Trophoblast cell (in vitro differentiated cells and primary cell): ENCODE data around the gene CD79B.
"Not testable (repeated sequence)": the region's sequence is repeated elsewhere in the genome, so short reads cannot be mapped to it uniquely, and the experiment has no call there.

Experiments
- DNase-seq, 2 donors: peaks; one replicate each; pipeline ENCODE4 v3.0.0-alpha.2; 2016
- H2AFZ ChIP-seq: 2 replicates; pipeline ENCODE4 v1.6.1; 2013; ENCODE audit warnings: low read length, moderate library complexity, mild to moderate bottlenecking; ENCODE audit not compliant: insufficient read depth, poor library complexity
- H2AK5ac ChIP-seq: 2 replicates; pipeline ENCODE4 v1.6.1; 2013; ENCODE audit warnings: mild to moderate bottlenecking, low read length
- H2BK120ac ChIP-seq: 2 replicates; pipeline ENCODE4 v1.6.1; 2013; ENCODE audit warnings: low read length, mild to moderate bottlenecking, moderate library complexity; ENCODE audit not compliant: insufficient read depth, poor library complexity
- H2BK12ac ChIP-seq: 2 replicates; pipeline ENCODE4 v1.6.1; 2013; ENCODE audit warnings: mild to moderate bottlenecking, low read length, moderate library complexity
- H2BK5ac ChIP-seq: 2 replicates; pipeline ENCODE4 v1.6.1; 2013; ENCODE audit warnings: low read length, low read depth, moderate library complexity, mild to moderate bottlenecking; ENCODE audit not compliant: poor library complexity
- H3K14ac ChIP-seq: 2 replicates; pipeline ENCODE4 v1.6.1; 2013; ENCODE audit warnings: mild to moderate bottlenecking, low read length
- H3K18ac ChIP-seq: 2 replicates; pipeline ENCODE4 v1.6.1; 2013; ENCODE audit warnings: mild to moderate bottlenecking, low read length
- H3K23ac ChIP-seq: 2 replicates; pipeline ENCODE4 v1.6.1; 2013; ENCODE audit warnings: low read length
- H3K27ac ChIP-seq: 2 replicates; pipeline ENCODE4 v1.5.1; 2013; ENCODE audit warnings: low read depth, mild to moderate bottlenecking, inconsistent platforms, low read length, moderate library complexity
- H3K27me3 ChIP-seq: 2 replicates; pipeline ENCODE4 v1.6.1; 2013; ENCODE audit warnings: inconsistent platforms, mild to moderate bottlenecking, low read length, moderate library complexity; ENCODE audit not compliant: insufficient read depth
- H3K36me3 ChIP-seq, 2 experiments: 1 replicate in 1 of 2; 2 replicates in 1 of 2; pipeline ENCODE4 v1.6.1; 2013; ENCODE audit warnings: low read length in 2 of 2, mild to moderate bottlenecking in 2 of 2, moderate library complexity in 1 of 2; ENCODE audit not compliant: insufficient read depth in 2 of 2, control insufficient read depth in 1 of 2
- H3K4ac ChIP-seq: 2 replicates; pipeline ENCODE4 v1.6.1; 2013; ENCODE audit warnings: low read depth, mild to moderate bottlenecking, low read length, moderate library complexity
- H3K4me1 ChIP-seq, 2 experiments: 1 replicate in 1 of 2; 2 replicates in 1 of 2; pipeline ENCODE4 v1.6.1; 2013; ENCODE audit warnings: low read length in 2 of 2, mild to moderate bottlenecking in 2 of 2, moderate library complexity in 1 of 2; ENCODE audit not compliant: insufficient read depth in 2 of 2, control insufficient read depth in 1 of 2
- H3K4me2 ChIP-seq: 2 replicates; pipeline ENCODE4 v1.6.1; 2013; ENCODE audit warnings: inconsistent platforms, mild to moderate bottlenecking, low read length, moderate library complexity
- H3K4me3 ChIP-seq: 2 replicates; pipeline ENCODE4 v1.5.1; 2013; ENCODE audit warnings: mild to moderate bottlenecking, low read depth, low read length, inconsistent platforms
- H3K79me1 ChIP-seq: one replicate; pipeline ENCODE4 v1.6.1; 2013; ENCODE audit warnings: low read length
- H3K79me2 ChIP-seq: 2 replicates; pipeline ENCODE4 v1.6.1; 2013; ENCODE audit warnings: low read length, mild to moderate bottlenecking; ENCODE audit not compliant: control insufficient read depth, insufficient read depth, poor library complexity
- H3K9ac ChIP-seq: 2 replicates; pipeline ENCODE4 v1.6.1; 2013; ENCODE audit warnings: mild to moderate bottlenecking, low read length
- H3K9me3 ChIP-seq: 2 replicates; pipeline ENCODE4 v1.6.1; 2013; ENCODE audit warnings: low read depth, mild to moderate bottlenecking, control low read depth, inconsistent platforms, low read length; ENCODE audit not compliant: insufficient read depth
- H4K12ac ChIP-seq: 2 replicates; pipeline ENCODE4 v1.6.1; 2013; ENCODE audit warnings: low read depth, mild to moderate bottlenecking, low read length, moderate library complexity
- H4K8ac ChIP-seq: 2 replicates; pipeline ENCODE4 v1.6.1; 2013; ENCODE audit warnings: low read depth, mild to moderate bottlenecking, low read length, moderate library complexity
- H4K91ac ChIP-seq: one replicate; pipeline ENCODE4 v1.6.1; 2013; ENCODE audit warnings: low read depth, mild to moderate bottlenecking, low read length, moderate library complexity
- WGBS: extraction: QIAGEN DNeasy Blood & Tissue Kit; methylation state at CpG from one replicate; pipeline ENCODE4 v1.1.7; 2013; ENCODE audit warnings: missing lambda C conversion rate; ENCODE audit not compliant: insufficient read length, insufficient coverage; ENCODE audit errors: extremely low coverage; 5-methylcytosine and 5-hydroxymethylcytosine counted together

Gene CD79B

GRCh38 chr17:63901971-63902370 is 30.2 kb downstream of the CD79B start:
- not testable (repeated sequence) for H3K79me2 ChIP-seq, H2AK5ac ChIP-seq, H3K14ac ChIP-seq, H3K4me2 ChIP-seq, H3K4ac ChIP-seq, H4K12ac ChIP-seq, DNase-seq, H3K4me3 ChIP-seq, H3K4me1 ChIP-seq, H4K8ac ChIP-seq, H2BK12ac ChIP-seq, H4K91ac ChIP-seq, H3K9ac ChIP-seq, H2BK120ac ChIP-seq, H3K9me3 ChIP-seq, H2AFZ ChIP-seq, H2BK5ac ChIP-seq, H3K27ac ChIP-seq, H3K27me3 ChIP-seq, H3K23ac ChIP-seq, H3K36me3 ChIP-seq, H3K79me1 ChIP-seq, H3K18ac ChIP-seq
- WGBS: no CpG with 5 or more reads among the region's 2 CpGs

- not testable (repeated sequence) for H2BK12ac ChIP-seq, H3K4me2 ChIP-seq, DNase-seq, H3K27me3 ChIP-seq, H4K91ac ChIP-seq, H3K27ac ChIP-seq, H2AK5ac ChIP-seq, H3K4me1 ChIP-seq, H3K79me2 ChIP-seq, H3K4me3 ChIP-seq, H2BK120ac ChIP-seq, H3K9me3 ChIP-seq, H3K79me1 ChIP-seq, H3K4ac ChIP-seq, H2BK5ac ChIP-seq, H3K36me3 ChIP-seq, H4K8ac ChIP-seq, H2AFZ ChIP-seq, H3K9ac ChIP-seq, H4K12ac ChIP-seq, H3K18ac ChIP-seq, H3K14ac ChIP-seq, H3K23ac ChIP-seq
- WGBS: no CpG with 5 or more reads among the region's 6 CpGs
Measured at GRCh38 chr17:63898899-63899798, 33.0 kb downstream of the CD79B start.

DNA sequence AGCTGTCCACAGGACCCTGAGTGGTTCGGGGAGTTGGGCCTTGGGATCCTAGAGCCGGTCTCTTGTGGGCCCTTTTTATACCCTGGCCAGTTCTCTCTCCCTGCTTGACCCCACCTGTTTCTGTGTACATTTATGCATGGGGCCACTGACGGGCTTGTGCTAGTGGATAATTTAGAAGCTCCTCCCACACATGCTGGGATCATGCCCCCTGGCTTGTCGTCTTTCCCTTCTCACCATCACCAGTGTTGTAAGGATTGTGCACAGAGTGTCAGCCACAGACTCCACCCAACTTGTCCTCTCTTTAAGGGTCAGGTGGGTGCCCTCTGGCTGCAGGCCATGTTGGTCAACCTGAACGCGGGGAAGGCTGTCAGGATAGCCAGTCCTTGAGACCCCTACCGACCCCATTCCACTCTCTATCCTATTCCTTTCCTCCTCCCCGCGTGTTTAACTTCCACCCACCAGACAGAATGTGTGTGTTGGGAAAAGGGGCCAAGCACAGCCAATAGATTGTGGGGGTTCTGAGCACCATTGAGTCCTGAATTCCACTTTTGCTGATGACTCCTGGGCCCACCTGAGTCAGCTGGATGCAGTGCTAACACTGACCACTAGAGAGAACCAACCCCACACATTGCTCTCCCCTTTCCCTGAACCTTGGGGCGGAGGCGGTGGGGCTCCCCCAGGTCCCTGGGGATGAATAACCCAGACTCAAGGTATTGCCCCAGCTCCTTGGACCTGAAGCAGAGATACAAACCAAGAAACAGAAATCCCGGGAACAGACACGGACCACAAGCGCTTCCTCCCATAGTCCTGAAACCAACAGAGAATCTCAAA is 35.4 kb downstream of the CD79B start, which contains the start of gene CSH1:
CSH1 (minus strand) TSS at position 51 of the 831 bp plus-strand sequence. CDS start 63 bp downstream, outside the sequence.
- not testable (repeated sequence) for H2BK5ac ChIP-seq, H2AFZ ChIP-seq, H3K4me3 ChIP-seq

GRCh38 chr17:63894821-63895220 is 37.3 kb downstream of the CD79B start:
- not testable (repeated sequence) for H3K27me3 ChIP-seq, H3K18ac ChIP-seq, H3K79me2 ChIP-seq, H3K79me1 ChIP-seq, H3K36me3 ChIP-seq, H3K9me3 ChIP-seq, H3K23ac ChIP-seq, H3K14ac ChIP-seq, H3K27ac ChIP-seq, H3K4me3 ChIP-seq, H3K4me2 ChIP-seq, H2AK5ac ChIP-seq, H4K8ac ChIP-seq, H3K4me1 ChIP-seq, H2AFZ ChIP-seq, H3K4ac ChIP-seq, H2BK120ac ChIP-seq, H4K12ac ChIP-seq, H3K9ac ChIP-seq, DNase-seq, H2BK5ac ChIP-seq, H4K91ac ChIP-seq, H2BK12ac ChIP-seq
- WGBS: no CpG with 5 or more reads among the region's 10 CpGs

More for the DNA sequence above, 35.4 kb downstream of the CD79B start, which contains the start of gene CSH1:
- H3K79me2 ChIP-seq, H2BK12ac ChIP-seq, H4K8ac ChIP-seq, H3K9ac ChIP-seq, H3K4ac ChIP-seq, H3K27ac ChIP-seq, H4K12ac ChIP-seq, H3K18ac ChIP-seq, H3K9me3 ChIP-seq, H3K79me1 ChIP-seq, H2AK5ac ChIP-seq, H3K14ac ChIP-seq, H2BK120ac ChIP-seq, H3K36me3 ChIP-seq, H3K4me2 ChIP-seq, DNase-seq, H3K23ac ChIP-seq, H3K27me3 ChIP-seq, H3K4me1 ChIP-seq, H4K91ac ChIP-seq: not testable (repeated sequence)
- WGBS: no CpG with 5 or more reads among the region's 14 CpGs
